HepG2 (cell line): ENCODE data around the gene CPXM1. TPM values are rescaled to one million over a fixed set of nuclear protein-coding genes. Genes with fewer than 3 reads are reported as not detected.

ENCODE experiments used
- HNRNPLL ChIP-seq: fragments of 200-400 bp; formaldehyde crosslinking; IDR thresholded peaks from 2 replicates; pipeline ENCODE4 v1.6.1; 2017; ENCODE audit warnings: mild to moderate bottlenecking, low read depth, low read length; ENCODE audit not compliant: poor library complexity, severe bottlenecking
- IRX3 ChIP-seq: sonication (generic); formaldehyde crosslinking; IDR thresholded peaks from 2 replicates; pipeline ENCODE4 v1.8.1; 2023; ENCODE audit warnings: mild to moderate bottlenecking, low read depth, missing genetic modification reagents, borderline replicate concordance
- KLF13 ChIP-seq: sonication (generic); formaldehyde crosslinking; IDR thresholded peaks from 2 replicates; pipeline ENCODE4 v1.4.0; 2020; ENCODE audit warnings: mild to moderate bottlenecking, missing genetic modification reagents
- NCOA2 ChIP-seq: sonication (generic); formaldehyde crosslinking; IDR thresholded peaks from 2 replicates; pipeline ENCODE4 v1.8.0; 2022; ENCODE audit warnings: inconsistent platforms
- NFE2L2 ChIP-seq: fragments of 150-350 bp; IDR thresholded peaks from 2 replicates; pipeline ENCODE4 v1.6.1; 2014; ENCODE audit warnings: low read length
- PAX8 ChIP-seq: sonication (generic); formaldehyde crosslinking; IDR thresholded peaks from 2 replicates; pipeline ENCODE4 v1.8.0; 2022; ENCODE audit warnings: mild to moderate bottlenecking, missing genetic modification reagents, borderline replicate concordance
- ZBTB8A ChIP-seq: sonication (generic); formaldehyde crosslinking; IDR thresholded peaks from 2 replicates; pipeline ENCODE4 v1.4.0; 2020; ENCODE audit warnings: mild to moderate bottlenecking, low read depth, missing genetic modification reagents, borderline replicate concordance
- ZNF607 ChIP-seq: sonication (generic); formaldehyde crosslinking; IDR thresholded peaks from 2 replicates; pipeline ENCODE4 v1.5.1; 2020; ENCODE audit warnings: missing genetic modification reagents, mild to moderate bottlenecking, borderline replicate concordance
- polyA plus RNA-seq, 8 experiments: library from polyadenylated mRNA; depleted of rRNA in 3 of 8; stranded (reverse) in 7 of 8; unstranded in 1 of 8; fragments of >200 nt; fragmentation: Illumina TruSeq in 4 of 8; extraction: Trizol in 4 of 8; gene quantifications; 2 replicates each; pipeline versions ENCODE4 v1.2.1 to v1.2.3, GENCODE V29; 2011 to 2016; ENCODE audit warnings: low read depth in 4 of 8, missing spikeins in 1 of 8, mixed read lengths in 1 of 8; ENCODE audit not compliant: insufficient read depth in 1 of 8
- total RNA-seq, 5 experiments: library from RNA; depleted of rRNA; stranded (reverse); fragments of >200 nt; fragmentation: Illumina TruSeq; extraction: Trizol; gene quantifications; 2 replicates each; pipeline ENCODE4 v1.2.3, GENCODE V29; 2016; ENCODE audit warnings: low read depth in 1 of 5
- TF ChIP-seq, protein P1 (sequence below): sonication (generic); formaldehyde crosslinking; IDR thresholded peaks from 2 replicates; pipeline ENCODE4 v1.5.1; 2020; ENCODE audit warnings: mild to moderate bottlenecking, missing genetic modification reagents, moderate library complexity
- TF ChIP-seq, protein P2 (sequence below): sonication (generic); formaldehyde crosslinking; IDR thresholded peaks from 2 replicates; pipeline ENCODE4 v1.8.0; 2022; ENCODE audit warnings: low read depth, missing genetic modification reagents
- TF ChIP-seq, protein P3 (sequence below): sonication (generic); formaldehyde crosslinking; IDR thresholded peaks from 2 replicates; pipeline ENCODE4 v1.4.0; 2020; ENCODE audit warnings: mild to moderate bottlenecking, missing genetic modification reagents
- TF ChIP-seq, protein P4 (sequence below): sonication (generic); formaldehyde crosslinking; conservative IDR thresholded peaks from 2 replicates; pipeline ENCODE4 v1.8.0; 2022; ENCODE audit warnings: low read depth, missing genetic modification reagents
- TF ChIP-seq, protein P5 (sequence below): sonication (generic); formaldehyde crosslinking; IDR thresholded peaks from 2 replicates; pipeline ENCODE4 v1.4.0; 2020; ENCODE audit warnings: missing genetic modification reagents
- TF ChIP-seq, protein P6 (sequence below): sonication (generic); formaldehyde crosslinking; IDR thresholded peaks from 2 replicates; pipeline ENCODE4 v1.4.0; 2020; ENCODE audit warnings: low read depth, mild to moderate bottlenecking, missing genetic modification reagents

CPXM1 gene
- total and polyA plus RNA-seq, 2 of the 13 experiments (the other 11 are each of a cell fraction or from before 2014, with no cell fraction given), result 0.07 TPM; not detected in 1

DNA sequence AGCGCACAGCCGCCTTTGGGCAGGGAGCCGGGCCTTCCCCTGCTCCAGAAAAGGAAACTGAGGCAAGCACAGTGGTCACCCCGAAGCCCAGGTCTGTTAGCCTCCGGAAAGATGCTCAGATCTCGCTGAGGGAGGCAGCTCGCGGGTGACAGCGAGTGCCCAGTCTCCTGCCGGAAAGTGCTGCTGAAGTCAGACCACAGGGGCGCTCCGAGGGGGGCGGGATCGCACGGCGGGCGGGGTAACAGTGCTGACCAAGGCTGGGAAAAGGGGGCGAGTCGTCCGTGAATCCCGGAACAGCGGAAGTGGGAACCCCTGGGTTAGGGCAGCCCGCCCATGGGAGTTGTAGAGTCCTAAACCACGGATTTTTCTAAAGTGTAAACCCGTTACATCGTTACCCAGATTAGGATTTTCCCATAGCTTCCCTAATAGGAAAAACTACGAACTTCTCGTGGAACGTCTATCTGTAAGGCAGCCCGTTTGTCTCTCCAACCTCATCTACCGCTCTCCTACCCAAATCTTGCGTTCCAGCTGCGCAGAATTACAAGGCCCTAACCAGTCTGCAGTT lies 40.6 kb upstream of the CPXM1 start (continued):
- no peak for TF ChIP-seq NCOA2 (CRISPR knock-in tag)
- TF ChIP-seq HNRNPLL, result peak; percentile 88
- TF ChIP-seq NFE2L2, result no peak
- TF ChIP-seq, protein P1, sequence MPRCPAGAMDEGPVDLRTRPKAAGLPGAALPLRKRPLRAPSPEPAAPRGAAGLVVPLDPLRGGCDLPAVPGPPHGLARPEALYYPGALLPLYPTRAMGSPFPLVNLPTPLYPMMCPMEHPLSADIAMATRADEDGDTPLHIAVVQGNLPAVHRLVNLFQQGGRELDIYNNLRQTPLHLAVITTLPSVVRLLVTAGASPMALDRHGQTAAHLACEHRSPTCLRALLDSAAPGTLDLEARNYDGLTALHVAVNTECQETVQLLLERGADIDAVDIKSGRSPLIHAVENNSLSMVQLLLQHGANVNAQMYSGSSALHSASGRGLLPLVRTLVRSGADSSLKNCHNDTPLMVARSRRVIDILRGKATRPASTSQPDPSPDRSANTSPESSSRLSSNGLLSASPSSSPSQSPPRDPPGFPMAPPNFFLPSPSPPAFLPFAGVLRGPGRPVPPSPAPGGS (CRISPR knock-in tag), result no peak
- TF ChIP-seq, protein P2, sequence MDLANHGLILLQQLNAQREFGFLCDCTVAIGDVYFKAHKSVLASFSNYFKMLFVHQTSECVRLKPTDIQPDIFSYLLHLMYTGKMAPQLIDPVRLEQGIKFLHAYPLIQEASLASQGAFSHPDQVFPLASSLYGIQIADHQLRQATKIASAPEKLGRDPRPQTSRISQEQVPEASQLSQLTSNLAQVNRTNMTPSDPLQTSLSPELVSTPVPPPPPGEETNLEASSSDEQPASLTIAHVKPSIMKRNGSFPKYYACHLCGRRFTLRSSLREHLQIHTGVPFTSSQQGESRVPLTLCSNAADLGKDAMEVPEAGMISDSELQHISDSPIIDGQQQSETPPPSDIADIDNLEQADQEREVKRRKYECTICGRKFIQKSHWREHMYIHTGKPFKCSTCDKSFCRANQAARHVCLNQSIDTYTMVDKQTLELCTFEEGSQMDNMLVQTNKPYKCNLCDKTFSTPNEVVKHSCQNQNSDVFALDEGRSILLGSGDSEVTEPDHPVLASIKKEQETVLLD (CRISPR knock-in tag), result no peak
- TF ChIP-seq IRX3 (CRISPR knock-in tag), result no peak
- TF ChIP-seq, protein P3, sequence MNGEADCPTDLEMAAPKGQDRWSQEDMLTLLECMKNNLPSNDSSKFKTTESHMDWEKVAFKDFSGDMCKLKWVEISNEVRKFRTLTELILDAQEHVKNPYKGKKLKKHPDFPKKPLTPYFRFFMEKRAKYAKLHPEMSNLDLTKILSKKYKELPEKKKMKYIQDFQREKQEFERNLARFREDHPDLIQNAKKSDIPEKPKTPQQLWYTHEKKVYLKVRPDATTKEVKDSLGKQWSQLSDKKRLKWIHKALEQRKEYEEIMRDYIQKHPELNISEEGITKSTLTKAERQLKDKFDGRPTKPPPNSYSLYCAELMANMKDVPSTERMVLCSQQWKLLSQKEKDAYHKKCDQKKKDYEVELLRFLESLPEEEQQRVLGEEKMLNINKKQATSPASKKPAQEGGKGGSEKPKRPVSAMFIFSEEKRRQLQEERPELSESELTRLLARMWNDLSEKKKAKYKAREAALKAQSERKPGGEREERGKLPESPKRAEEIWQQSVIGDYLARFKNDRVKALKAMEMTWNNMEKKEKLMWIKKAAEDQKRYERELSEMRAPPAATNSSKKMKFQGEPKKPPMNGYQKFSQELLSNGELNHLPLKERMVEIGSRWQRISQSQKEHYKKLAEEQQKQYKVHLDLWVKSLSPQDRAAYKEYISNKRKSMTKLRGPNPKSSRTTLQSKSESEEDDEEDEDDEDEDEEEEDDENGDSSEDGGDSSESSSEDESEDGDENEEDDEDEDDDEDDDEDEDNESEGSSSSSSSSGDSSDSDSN (CRISPR knock-in tag), result peak; percentile 4; the same call in 1 of the 2 replicates
- TF ChIP-seq, protein P4, sequence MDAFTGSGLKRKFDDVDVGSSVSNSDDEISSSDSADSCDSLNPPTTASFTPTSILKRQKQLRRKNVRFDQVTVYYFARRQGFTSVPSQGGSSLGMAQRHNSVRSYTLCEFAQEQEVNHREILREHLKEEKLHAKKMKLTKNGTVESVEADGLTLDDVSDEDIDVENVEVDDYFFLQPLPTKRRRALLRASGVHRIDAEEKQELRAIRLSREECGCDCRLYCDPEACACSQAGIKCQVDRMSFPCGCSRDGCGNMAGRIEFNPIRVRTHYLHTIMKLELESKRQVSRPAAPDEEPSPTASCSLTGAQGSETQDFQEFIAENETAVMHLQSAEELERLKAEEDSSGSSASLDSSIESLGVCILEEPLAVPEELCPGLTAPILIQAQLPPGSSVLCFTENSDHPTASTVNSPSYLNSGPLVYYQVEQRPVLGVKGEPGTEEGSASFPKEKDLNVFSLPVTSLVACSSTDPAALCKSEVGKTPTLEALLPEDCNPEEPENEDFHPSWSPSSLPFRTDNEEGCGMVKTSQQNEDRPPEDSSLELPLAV (CRISPR knock-in tag), result no peak
- TF ChIP-seq, protein P5, sequence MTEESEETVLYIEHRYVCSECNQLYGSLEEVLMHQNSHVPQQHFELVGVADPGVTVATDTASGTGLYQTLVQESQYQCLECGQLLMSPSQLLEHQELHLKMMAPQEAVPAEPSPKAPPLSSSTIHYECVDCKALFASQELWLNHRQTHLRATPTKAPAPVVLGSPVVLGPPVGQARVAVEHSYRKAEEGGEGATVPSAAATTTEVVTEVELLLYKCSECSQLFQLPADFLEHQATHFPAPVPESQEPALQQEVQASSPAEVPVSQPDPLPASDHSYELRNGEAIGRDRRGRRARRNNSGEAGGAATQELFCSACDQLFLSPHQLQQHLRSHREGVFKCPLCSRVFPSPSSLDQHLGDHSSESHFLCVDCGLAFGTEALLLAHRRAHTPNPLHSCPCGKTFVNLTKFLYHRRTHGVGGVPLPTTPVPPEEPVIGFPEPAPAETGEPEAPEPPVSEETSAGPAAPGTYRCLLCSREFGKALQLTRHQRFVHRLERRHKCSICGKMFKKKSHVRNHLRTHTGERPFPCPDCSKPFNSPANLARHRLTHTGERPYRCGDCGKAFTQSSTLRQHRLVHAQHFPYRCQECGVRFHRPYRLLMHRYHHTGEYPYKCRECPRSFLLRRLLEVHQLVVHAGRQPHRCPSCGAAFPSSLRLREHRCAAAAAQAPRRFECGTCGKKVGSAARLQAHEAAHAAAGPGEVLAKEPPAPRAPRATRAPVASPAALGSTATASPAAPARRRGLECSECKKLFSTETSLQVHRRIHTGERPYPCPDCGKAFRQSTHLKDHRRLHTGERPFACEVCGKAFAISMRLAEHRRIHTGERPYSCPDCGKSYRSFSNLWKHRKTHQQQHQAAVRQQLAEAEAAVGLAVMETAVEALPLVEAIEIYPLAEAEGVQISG (CRISPR knock-in tag), result no peak
- TF ChIP-seq, protein P6, sequence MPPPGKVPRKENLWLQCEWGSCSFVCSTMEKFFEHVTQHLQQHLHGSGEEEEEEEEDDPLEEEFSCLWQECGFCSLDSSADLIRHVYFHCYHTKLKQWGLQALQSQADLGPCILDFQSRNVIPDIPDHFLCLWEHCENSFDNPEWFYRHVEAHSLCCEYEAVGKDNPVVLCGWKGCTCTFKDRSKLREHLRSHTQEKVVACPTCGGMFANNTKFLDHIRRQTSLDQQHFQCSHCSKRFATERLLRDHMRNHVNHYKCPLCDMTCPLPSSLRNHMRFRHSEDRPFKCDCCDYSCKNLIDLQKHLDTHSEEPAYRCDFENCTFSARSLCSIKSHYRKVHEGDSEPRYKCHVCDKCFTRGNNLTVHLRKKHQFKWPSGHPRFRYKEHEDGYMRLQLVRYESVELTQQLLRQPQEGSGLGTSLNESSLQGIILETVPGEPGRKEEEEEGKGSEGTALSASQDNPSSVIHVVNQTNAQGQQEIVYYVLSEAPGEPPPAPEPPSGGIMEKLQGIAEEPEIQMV (CRISPR knock-in tag), result no peak
- TF ChIP-seq PAX8 (CRISPR knock-in tag), result no peak
- no peak for TF ChIP-seq ZNF607 (CRISPR knock-in tag)
- no peak for TF ChIP-seq ZBTB8A
- no peak for TF ChIP-seq KLF13
